Parathyroid adenoma (tissue), 2 donors: ENCODE data around the gene LMX1A.

Experiments used
- H2AFZ ChIP-seq: fragments of 300-600 bp; sonication (generic); one replicate; pipeline ENCODE4 v1.7.0; 2017; ENCODE audit warnings: antibody characterized with exemption, mild to moderate bottlenecking
- H3K27ac ChIP-seq: fragments of 300-600 bp; sonication (generic); one replicate; pipeline ENCODE4 v1.7.0; 2017
- H3K27me3 ChIP-seq: fragments of 300-600 bp; sonication (generic); one replicate; pipeline ENCODE4 v1.7.0; 2017; ENCODE audit warnings: low read length; ENCODE audit not compliant: control insufficient read depth, insufficient read depth
- H3K36me3 ChIP-seq: fragments of 300-600 bp; sonication (generic); one replicate; pipeline ENCODE4 v1.7.0; 2017; ENCODE audit warnings: low read length; ENCODE audit not compliant: control insufficient read depth, insufficient read depth
- H3K4me1 ChIP-seq: fragments of 300-600 bp; sonication (generic); one replicate; pipeline ENCODE4 v1.7.0; 2017; ENCODE audit warnings: control low read depth
- H3K4me2 ChIP-seq: fragments of 300-600 bp; sonication (generic); one replicate; pipeline ENCODE4 v1.7.0; 2017; ENCODE audit warnings: low read length
- H3K4me3 ChIP-seq: fragments of 300-600 bp; sonication (generic); one replicate; pipeline ENCODE4 v1.7.0; 2017; ENCODE audit warnings: low read depth, low read length
- H3K79me2 ChIP-seq: fragments of 300-600 bp; sonication (generic); one replicate; pipeline ENCODE4 v1.7.0; 2017; ENCODE audit warnings: control low read depth
- H3K9ac ChIP-seq: fragments of 300-600 bp; sonication (generic); one replicate; pipeline ENCODE4 v1.7.0; 2017; ENCODE audit warnings: mild to moderate bottlenecking
- H3K9me3 ChIP-seq: fragments of 300-600 bp; sonication (generic); one replicate; pipeline ENCODE4 v1.7.0; 2017; ENCODE audit warnings: low read length; ENCODE audit not compliant: control insufficient read depth
- TF ChIP-seq, protein P1 (sequence below): fragments of 300-600 bp; sonication (generic); IDR thresholded peaks from one replicate; pipeline ENCODE4 v1.7.0; 2017; ENCODE audit warnings: antibody characterized with exemption, mild to moderate bottlenecking
- donor health status: primary hyperparathyroidism.

Gene LMX1A

DNA sequence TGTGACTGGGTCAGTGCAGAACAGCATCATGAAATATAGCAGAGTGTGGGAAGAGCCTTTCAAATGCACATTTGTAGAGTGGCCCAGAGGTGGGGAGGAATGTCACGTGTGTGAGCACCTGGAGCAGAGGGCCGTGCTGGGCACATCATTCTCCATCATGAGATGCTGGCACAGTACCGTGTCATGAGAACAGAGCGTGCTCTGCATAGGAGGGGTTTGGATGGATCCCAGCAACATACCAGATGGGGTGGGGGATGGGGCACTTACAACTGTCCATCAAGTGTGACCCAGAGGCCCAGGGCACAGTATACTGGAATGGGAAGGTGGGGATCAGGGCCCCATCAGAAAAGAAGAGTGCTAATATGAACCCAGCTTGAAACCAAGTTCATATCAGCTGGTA is 182.0 kb downstream of the LMX1A start:
- Histone ChIP-seq H3K4me2 (no peak overlapping the region), H3K4me3 (no peak overlapping the region), H3K36me3 (no peaks in the 10 kb centered on the region), H3K27ac (no peak overlapping the region), H2AFZ (no peak overlapping the region), H3K4me1 (no peaks in the 10 kb centered on the region), H3K79me2 (no peaks in the 10 kb centered on the region), H3K9ac (no peak overlapping the region), H3K9me3 (no peaks in the 10 kb centered on the region), H3K27me3 (no peaks in the 10 kb centered on the region)
- TF ChIP-seq, protein P1, sequence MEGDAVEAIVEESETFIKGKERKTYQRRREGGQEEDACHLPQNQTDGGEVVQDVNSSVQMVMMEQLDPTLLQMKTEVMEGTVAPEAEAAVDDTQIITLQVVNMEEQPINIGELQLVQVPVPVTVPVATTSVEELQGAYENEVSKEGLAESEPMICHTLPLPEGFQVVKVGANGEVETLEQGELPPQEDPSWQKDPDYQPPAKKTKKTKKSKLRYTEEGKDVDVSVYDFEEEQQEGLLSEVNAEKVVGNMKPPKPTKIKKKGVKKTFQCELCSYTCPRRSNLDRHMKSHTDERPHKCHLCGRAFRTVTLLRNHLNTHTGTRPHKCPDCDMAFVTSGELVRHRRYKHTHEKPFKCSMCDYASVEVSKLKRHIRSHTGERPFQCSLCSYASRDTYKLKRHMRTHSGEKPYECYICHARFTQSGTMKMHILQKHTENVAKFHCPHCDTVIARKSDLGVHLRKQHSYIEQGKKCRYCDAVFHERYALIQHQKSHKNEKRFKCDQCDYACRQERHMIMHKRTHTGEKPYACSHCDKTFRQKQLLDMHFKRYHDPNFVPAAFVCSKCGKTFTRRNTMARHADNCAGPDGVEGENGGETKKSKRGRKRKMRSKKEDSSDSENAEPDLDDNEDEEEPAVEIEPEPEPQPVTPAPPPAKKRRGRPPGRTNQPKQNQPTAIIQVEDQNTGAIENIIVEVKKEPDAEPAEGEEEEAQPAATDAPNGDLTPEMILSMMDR: no peak

DNA sequence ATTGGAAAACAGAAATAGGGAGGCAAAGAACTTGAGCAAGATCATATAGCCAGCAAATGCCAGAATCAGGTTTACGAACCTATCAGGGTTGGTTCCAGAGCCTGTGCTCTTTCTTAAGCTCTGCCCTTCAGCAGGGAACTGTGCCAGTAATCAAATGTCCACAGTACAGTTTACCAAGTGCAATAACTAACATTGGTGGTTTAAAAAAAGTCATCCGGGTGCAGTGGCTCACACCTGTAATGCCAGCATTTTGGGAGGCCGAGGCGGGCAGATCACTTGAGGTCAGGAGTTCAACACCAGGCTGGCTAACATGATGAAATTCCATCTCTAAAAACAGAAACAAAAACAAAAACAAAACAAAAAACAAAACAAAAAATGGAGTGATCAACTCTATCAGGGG is 182.7 kb downstream of the LMX1A start:
- Histone ChIP-seq H3K79me2 (no peaks in the 10 kb centered on the region), H3K9ac (no peak overlapping the region), H2AFZ (no peak overlapping the region), H3K4me3 (no peak overlapping the region), H3K36me3 (no peaks in the 10 kb centered on the region), H3K4me1 (no peaks in the 10 kb centered on the region), H3K9me3 (no peaks in the 10 kb centered on the region), H3K27me3 (no peaks in the 10 kb centered on the region), H3K27ac (no peak overlapping the region), H3K4me2 (no peak overlapping the region)
- TF ChIP-seq, protein P1: no peak

DNA sequence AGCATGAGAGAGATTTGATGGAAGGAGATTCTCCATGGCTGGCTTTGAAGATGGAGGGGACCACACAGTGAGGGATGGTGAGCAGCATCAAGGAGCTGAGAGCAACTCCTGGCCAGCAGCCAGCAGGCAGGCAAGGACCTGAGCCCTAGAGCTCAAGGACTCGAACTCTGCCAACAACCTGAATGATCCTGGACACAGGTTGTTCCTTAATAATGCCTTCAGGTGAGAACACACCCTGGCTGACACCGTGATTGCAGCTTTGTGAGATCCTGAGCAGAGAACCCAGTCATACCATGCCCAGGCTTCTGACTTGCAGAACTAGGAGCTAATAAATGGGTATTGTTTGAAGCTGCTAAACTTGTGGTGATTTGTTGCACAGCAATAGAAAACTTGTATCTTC is 183.1 kb downstream of the LMX1A start:
- no peak overlapping the region for H2AFZ ChIP-seq
- H3K4me3 ChIP-seq: no peak overlapping the region
- H3K4me2 ChIP-seq: no peak overlapping the region
- H3K27ac ChIP-seq: no peak overlapping the region
- H3K9me3 ChIP-seq: no peaks in the 10 kb centered on the region
- H3K9ac ChIP-seq: no peak overlapping the region
- no peaks in the 10 kb centered on the region for H3K4me1 ChIP-seq
- no peaks in the 10 kb centered on the region for H3K36me3 ChIP-seq
- no peaks in the 10 kb centered on the region for H3K27me3 ChIP-seq
- TF ChIP-seq, protein P1: no peak
- H3K79me2 ChIP-seq: no peaks in the 10 kb centered on the region

DNA sequence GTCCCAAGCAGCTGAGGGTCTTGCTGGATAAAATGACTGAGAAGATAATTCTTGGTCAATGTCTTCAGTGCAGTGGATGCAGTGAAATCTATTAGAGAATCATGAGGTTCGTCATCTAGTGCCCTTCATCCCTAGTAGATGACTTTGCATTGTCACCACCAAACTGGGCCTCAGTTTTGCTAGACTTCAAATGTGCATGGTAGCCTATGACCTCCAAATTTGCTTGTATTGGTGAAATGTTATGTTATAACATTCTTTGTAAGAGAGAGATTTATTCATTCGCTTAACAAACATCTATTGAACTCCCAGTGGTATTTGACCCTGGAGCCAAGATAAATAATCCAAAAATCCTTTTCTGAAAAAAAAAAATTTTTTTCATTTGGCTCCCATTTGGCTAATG is 183.8 kb downstream of the LMX1A start:
- Histone ChIP-seq H3K4me2 (no peak overlapping the region), H2AFZ (no peak overlapping the region), H3K4me1 (no peaks in the 10 kb centered on the region), H3K4me3 (no peak overlapping the region), H3K27me3 (no peaks in the 10 kb centered on the region), H3K27ac (no peak overlapping the region), H3K79me2 (no peaks in the 10 kb centered on the region), H3K36me3 (no peaks in the 10 kb centered on the region), H3K9me3 (no peaks in the 10 kb centered on the region), H3K9ac (no peak overlapping the region)
- TF ChIP-seq, protein P1: no peak

DNA sequence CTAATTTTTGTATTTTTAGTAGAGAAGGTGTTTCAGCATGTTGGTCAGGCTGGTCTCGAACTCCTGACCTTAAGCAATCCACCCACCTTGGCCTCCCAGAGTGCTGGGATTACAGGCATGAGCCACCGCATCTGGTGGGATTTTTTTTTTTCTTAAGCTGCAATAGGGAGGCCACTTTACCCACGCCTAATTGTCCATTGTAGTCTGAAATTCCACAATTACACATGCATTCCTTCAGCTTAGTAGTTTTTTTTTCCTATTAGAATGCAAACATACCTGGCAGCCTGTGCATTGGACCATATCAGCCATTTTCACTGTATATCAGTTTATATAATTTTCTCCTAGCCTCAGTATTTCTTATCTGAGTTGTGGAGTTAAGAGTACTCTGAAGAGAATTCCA is 186.8 kb downstream of the LMX1A start:
- Histone ChIP-seq H3K4me1 (no peaks in the 10 kb centered on the region), H3K9ac (no peak overlapping the region), H3K4me2 (no peak overlapping the region), H2AFZ (no peak overlapping the region), H3K27me3 (no peaks in the 10 kb centered on the region), H3K4me3 (no peak overlapping the region), H3K36me3 (no peaks in the 10 kb centered on the region), H3K9me3 (no peaks in the 10 kb centered on the region), H3K27ac (no peak overlapping the region), H3K79me2 (no peaks in the 10 kb centered on the region)
- TF ChIP-seq, protein P1: no peak
